Measurements from ENCODE around the gene KCTD3. TPM values are rescaled to one million over a fixed set of nuclear protein-coding genes. Genes with fewer than 3 reads are reported as not detected.

KCTD3 gene
- total RNA-seq, 1 donor from 2014 or later: 25.2 TPM

DNA sequence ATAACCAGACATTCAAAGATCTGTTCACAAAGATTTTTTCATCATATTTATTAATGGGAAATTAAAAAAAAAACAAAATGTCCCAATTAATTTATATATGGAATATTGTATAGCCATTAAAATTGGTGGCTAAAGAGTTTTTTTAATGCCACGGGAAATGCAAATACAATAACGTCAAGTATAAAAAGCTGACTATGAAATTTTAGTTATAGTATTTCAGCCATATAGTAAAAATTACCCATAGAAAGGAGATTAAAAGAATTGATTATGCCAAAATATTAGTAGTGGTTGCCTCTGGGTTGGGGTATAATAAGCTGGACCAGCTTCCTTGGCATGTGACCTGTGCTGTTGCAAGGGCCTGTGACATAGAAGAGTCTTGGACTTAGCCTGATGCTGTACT is 78.8 kb downstream of the KCTD3 start:
- no peaks in the 10 kb centered on the region for H3K79me2 ChIP-seq (ENCODE audit: insufficient read depth, low read length)
- no peak for FAIRE-seq
- no peaks in the 10 kb centered on the region for H3K4me1 Mint-ChIP-seq (ENCODE audit: low read depth, unreplicated experiment)
- H3K36me3 Mint-ChIP-seq (ENCODE audit: low read depth, unreplicated experiment): no peaks in the 10 kb centered on the region
- no peak overlapping the region for H3K4me3 Mint-ChIP-seq (ENCODE audit: unreplicated experiment)
- no peaks in the 10 kb centered on the region for H3K9me3 ChIP-seq (ENCODE audit: insufficient read depth, low read depth, low read length)
- no peak overlapping the region for H3K9ac ChIP-seq (ENCODE audit: low read length)
- H3K27me3 Mint-ChIP-seq (ENCODE audit: low read depth, unreplicated experiment): no peaks in the 10 kb centered on the region
- H2AFZ ChIP-seq (ENCODE audit: low read depth, low read length): no peak overlapping the region
- no peaks in the 10 kb centered on the region for H3K4me1 ChIP-seq (ENCODE audit: insufficient read depth, low read length)
- H4K20me1 ChIP-seq (ENCODE audit: insufficient read depth, low read length): no peaks in the 10 kb centered on the region
- no peak overlapping the region for H3K27ac Mint-ChIP-seq (ENCODE audit: unreplicated experiment)
- no peak overlapping the region for H3K27ac ChIP-seq (ENCODE audit: low read depth, low read length)
- no peak overlapping the region for H3K4me3 ChIP-seq (ENCODE audit: insufficient read depth, low read depth, low read length)
- no peaks in the 10 kb centered on the region for H3K27me3 ChIP-seq (ENCODE audit: insufficient read depth, low read length)
- no peaks in the 10 kb centered on the region for H3K9me3 Mint-ChIP-seq (ENCODE audit: unreplicated experiment)
- no peaks in the 10 kb centered on the region for H3K36me3 ChIP-seq (ENCODE audit: insufficient read depth, low read length)
- TF ChIP-seq, protein P1, sequence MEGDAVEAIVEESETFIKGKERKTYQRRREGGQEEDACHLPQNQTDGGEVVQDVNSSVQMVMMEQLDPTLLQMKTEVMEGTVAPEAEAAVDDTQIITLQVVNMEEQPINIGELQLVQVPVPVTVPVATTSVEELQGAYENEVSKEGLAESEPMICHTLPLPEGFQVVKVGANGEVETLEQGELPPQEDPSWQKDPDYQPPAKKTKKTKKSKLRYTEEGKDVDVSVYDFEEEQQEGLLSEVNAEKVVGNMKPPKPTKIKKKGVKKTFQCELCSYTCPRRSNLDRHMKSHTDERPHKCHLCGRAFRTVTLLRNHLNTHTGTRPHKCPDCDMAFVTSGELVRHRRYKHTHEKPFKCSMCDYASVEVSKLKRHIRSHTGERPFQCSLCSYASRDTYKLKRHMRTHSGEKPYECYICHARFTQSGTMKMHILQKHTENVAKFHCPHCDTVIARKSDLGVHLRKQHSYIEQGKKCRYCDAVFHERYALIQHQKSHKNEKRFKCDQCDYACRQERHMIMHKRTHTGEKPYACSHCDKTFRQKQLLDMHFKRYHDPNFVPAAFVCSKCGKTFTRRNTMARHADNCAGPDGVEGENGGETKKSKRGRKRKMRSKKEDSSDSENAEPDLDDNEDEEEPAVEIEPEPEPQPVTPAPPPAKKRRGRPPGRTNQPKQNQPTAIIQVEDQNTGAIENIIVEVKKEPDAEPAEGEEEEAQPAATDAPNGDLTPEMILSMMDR (IDR thresholded peaks at IDR 0.05; ENCODE audit: insufficient read depth, low read depth, low read length): no peak
- TF ChIP-seq EZH2 (IDR thresholded peaks at IDR 0.05; ENCODE audit: insufficient read depth, low read length): no peak
- DNase-seq (ENCODE audit: low read depth): no peak
- no peak overlapping the region for H3K4me2 ChIP-seq (ENCODE audit: low read length)

GRCh38 chr1:215647738-215648137 is 80.6 kb downstream of the KCTD3 start:
- Histone ChIP-seq H4K20me1 (ENCODE audit: insufficient read depth, low read length) (no peaks in the 10 kb centered on the region), H2AFZ (ENCODE audit: low read depth, low read length) (no peak overlapping the region), H3K9me3 (ENCODE audit: insufficient read depth, low read depth, low read length) (no peaks in the 10 kb centered on the region), H3K4me1 (ENCODE audit: insufficient read depth, low read length) (no peaks in the 10 kb centered on the region), H3K36me3 (ENCODE audit: insufficient read depth, low read length) (no peaks in the 10 kb centered on the region), H3K4me3 (ENCODE audit: insufficient read depth, low read depth, low read length) (no peak overlapping the region), H3K79me2 (ENCODE audit: insufficient read depth, low read length) (no peaks in the 10 kb centered on the region), H3K9ac (ENCODE audit: low read length) (no peak overlapping the region), H3K4me2 (ENCODE audit: low read length) (no peak overlapping the region), H3K27me3 (ENCODE audit: insufficient read depth, low read length) (no peaks in the 10 kb centered on the region), H3K27ac (ENCODE audit: low read depth, low read length) (no peak overlapping the region)
- Mint-ChIP-seq H3K27ac (ENCODE audit: unreplicated experiment) (no peak overlapping the region), H3K27me3 (ENCODE audit: low read depth, unreplicated experiment) (no peaks in the 10 kb centered on the region), H3K9me3 (ENCODE audit: unreplicated experiment) (no peaks in the 10 kb centered on the region), H3K4me1 (ENCODE audit: low read depth, unreplicated experiment) (no peaks in the 10 kb centered on the region), H3K4me3 (ENCODE audit: unreplicated experiment) (no peak overlapping the region), H3K36me3 (ENCODE audit: low read depth, unreplicated experiment) (no peaks in the 10 kb centered on the region)
- no peak for FAIRE-seq
- DNase-seq (ENCODE audit: low read depth): no peak
- TF ChIP-seq EZH2 (IDR thresholded peaks at IDR 0.05; ENCODE audit: insufficient read depth, low read length): no peak
- TF ChIP-seq, protein P1 (IDR thresholded peaks at IDR 0.05; ENCODE audit: insufficient read depth, low read depth, low read length): no peak

DNA sequence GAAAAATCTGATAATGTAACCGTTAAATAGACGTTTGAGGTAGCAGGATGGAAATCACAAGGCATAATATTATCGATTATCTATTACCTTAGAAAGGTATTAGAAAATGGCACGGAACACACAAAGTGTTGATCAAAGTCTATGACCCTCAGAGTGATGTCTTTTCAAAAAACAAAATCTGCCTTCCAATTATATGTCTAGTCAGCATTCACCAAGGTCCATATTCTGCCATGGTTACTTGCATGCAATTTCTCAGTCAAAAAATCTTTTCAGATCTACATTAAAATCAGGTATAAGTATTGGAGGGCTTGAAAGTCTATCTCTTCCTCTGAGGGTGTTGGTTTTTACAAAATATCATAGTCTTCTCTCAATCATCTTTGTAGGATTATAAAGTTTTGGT is 81.9 kb downstream of the KCTD3 start:
- H3K36me3 Mint-ChIP-seq (ENCODE audit: low read depth, unreplicated experiment): no peaks in the 10 kb centered on the region
- H3K4me3 Mint-ChIP-seq (ENCODE audit: unreplicated experiment): no peak overlapping the region
- Histone ChIP-seq H3K9me3 (ENCODE audit: insufficient read depth, low read depth, low read length) (no peaks in the 10 kb centered on the region), H3K4me2 (ENCODE audit: low read length) (no peak overlapping the region), H4K20me1 (ENCODE audit: insufficient read depth, low read length) (no peaks in the 10 kb centered on the region), H3K4me3 (ENCODE audit: insufficient read depth, low read depth, low read length) (no peak overlapping the region), H3K27me3 (ENCODE audit: insufficient read depth, low read length) (no peaks in the 10 kb centered on the region), H3K27ac (ENCODE audit: low read depth, low read length) (no peak overlapping the region), H3K79me2 (ENCODE audit: insufficient read depth, low read length) (no peaks in the 10 kb centered on the region), H3K9ac (ENCODE audit: low read length) (no peak overlapping the region), H3K4me1 (ENCODE audit: insufficient read depth, low read length) (no peaks in the 10 kb centered on the region), H2AFZ (ENCODE audit: low read depth, low read length) (no peak overlapping the region), H3K36me3 (ENCODE audit: insufficient read depth, low read length) (no peaks in the 10 kb centered on the region)
- no peak overlapping the region for H3K27ac Mint-ChIP-seq (ENCODE audit: unreplicated experiment)
- no peaks in the 10 kb centered on the region for H3K9me3 Mint-ChIP-seq (ENCODE audit: unreplicated experiment)
- DNase-seq (ENCODE audit: low read depth) (no peak), FAIRE-seq (no peak)
- no peak for TF ChIP-seq EZH2 (IDR thresholded peaks at IDR 0.05; ENCODE audit: insufficient read depth, low read length)
- TF ChIP-seq, protein P1 (IDR thresholded peaks at IDR 0.05; ENCODE audit: insufficient read depth, low read depth, low read length): no peak
- H3K4me1 Mint-ChIP-seq (ENCODE audit: low read depth, unreplicated experiment): no peaks in the 10 kb centered on the region
- no peaks in the 10 kb centered on the region for H3K27me3 Mint-ChIP-seq (ENCODE audit: low read depth, unreplicated experiment)
